ENCODE results near the gene VPS51.

Gene VPS51

GRCh38 chr11:65121865-65122696, 26.1 kb downstream of the VPS51 start, which contains the start of the genes FAU and MRPL49:
TSS of gene FAU (minus strand) at chr11:65122134. CDS start at chr11:65121813, 321 bp downstream.
TSS of gene MRPL49 (plus strand) at chr11:65122321. CDS start at chr11:65122347, 26 bp downstream.
- DNase-seq, result peak; percentile 97

- DNase-seq, result no peak
Measured at GRCh38 chr11:65124480-65125196, 28.6 kb downstream of the VPS51 start.

GRCh38 chr11:65125197-65126056, 29.4 kb downstream of the VPS51 start:
- no peak for DNase-seq

- DNase-seq, result no peak
Measured at GRCh38 chr11:65126624-65127274, 30.7 kb downstream of the VPS51 start.

- no peak for DNase-seq
Measured at GRCh38 chr11:65127473-65128181, 31.6 kb downstream of the VPS51 start.

GRCh38 chr11:65128182-65129145, 32.5 kb downstream of the VPS51 start:
- no peak for DNase-seq

- no peak for DNase-seq
Measured at GRCh38 chr11:65129649-65130441, 33.8 kb downstream of the VPS51 start.

GRCh38 chr11:65130631-65131416, 34.8 kb downstream of the VPS51 start:
- DNase-seq, result no peak

- no peak for DNase-seq
Measured at GRCh38 chr11:65131417-65131776, 35.4 kb downstream of the VPS51 start.

GRCh38 chr11:65131895-65132237, 35.9 kb downstream of the VPS51 start:
- no peak for DNase-seq

GRCh38 chr11:65132238-65132987, 36.4 kb downstream of the VPS51 start:
- DNase-seq, result no peak

GRCh38 chr11:65132988-65133700, 37.1 kb downstream of the VPS51 start:
- no peak for DNase-seq

GRCh38 chr11:65133724-65134123, 37.7 kb downstream of the VPS51 start:
- no peak for DNase-seq

- DNase-seq, result peak; percentile 89
Measured at GRCh38 chr11:65134240-65134951, 38.4 kb downstream of the VPS51 start, which contains the start of gene SYVN1. TSS of gene SYVN1 (minus strand) at chr11:65134519. CDS start at chr11:65133601, 918 bp downstream.

GRCh38 chr11:65134952-65135632, 39.1 kb downstream of the VPS51 start:
- DNase-seq, result peak; percentile 72

GRCh38 chr11:65135633-65136145, 39.7 kb downstream of the VPS51 start:
- DNase-seq, result no peak

Measured in activated T-cell treated with anti-CD3 and anti-CD28 coated beads for 4 hours (primary cell).